Upper lobe of left lung (tissue), 6 donors: ENCODE measurements around the gene SCNN1G. TPM values are rescaled to one million over a fixed set of nuclear protein-coding genes. Genes with fewer than 3 reads are reported as not detected.

ENCODE experiments used
- ATAC-seq, 2 donors: fragments of 200-7000 bp; cut with Tn5 transposase; one replicate each; pipeline ENCODE4 v1.9.1; 2022; ENCODE audit warnings: mild to moderate bottlenecking in 2 of 2, moderate library complexity in 2 of 2; ENCODE audit not compliant: low FRiP score in 2 of 2
- DNase-seq, 2 donors: peaks; one replicate each; pipeline ENCODE4 v3.0.0-alpha.2; 2019 to 2020
- H3K27ac ChIP-seq, 4 donors: fragments of 200-600 bp; sonication (generic); one replicate each; pipeline ENCODE4 v1.5.1; 2016 to 2019
- H3K27me3 ChIP-seq, 4 donors: fragments of 200-600 bp; sonication (generic); one replicate each; pipeline ENCODE4 v1.5.1; 2017 to 2019
- H3K36me3 ChIP-seq, 4 donors: fragments of 200-600 bp; sonication (generic); one replicate each; pipeline ENCODE4 v1.5.1; 2016 to 2019
- H3K4me1 ChIP-seq, 4 donors: fragments of 200-600 bp; sonication (generic); one replicate each; pipeline ENCODE4 v1.5.1; 2018 to 2019
- H3K4me3 ChIP-seq, 4 donors: fragments of 200-600 bp; sonication (generic); one replicate each; pipeline ENCODE4 v1.5.1; 2017 to 2019; ENCODE audit warnings: mild to moderate bottlenecking in 2 of 4, moderate library complexity in 1 of 4
- H3K9me3 ChIP-seq, 4 donors: fragments of 200-600 bp; sonication (generic); one replicate each; pipeline ENCODE4 v1.5.1; 2018 to 2019
- CTCF ChIP-seq, 6 experiments: fragments of 450-650 bp in 4 of 6; fragments of 200-600 bp in 2 of 6; sonication (generic) in 2 of 6; IDR thresholded peaks; one replicate each; pipeline ENCODE4 v1.5.1; 2016 to 2019; ENCODE audit warnings: antibody characterized with exemption in 6 of 6
- EP300 ChIP-seq, 4 donors: sonication (generic); formaldehyde crosslinking; IDR thresholded peaks; one replicate each; pipeline ENCODE4 v1.5.1; 2017; ENCODE audit warnings: antibody characterized with exemption in 4 of 4, control low read depth in 2 of 4
- POLR2A ChIP-seq, 4 donors: fragments of 450-650 bp; IDR thresholded peaks; one replicate each; pipeline ENCODE4 v1.5.1; 2016 to 2017; ENCODE audit warnings: antibody characterized with exemption in 4 of 4, mild to moderate bottlenecking in 2 of 4
- POLR2AphosphoS5 ChIP-seq, 2 donors: sonication (generic); formaldehyde crosslinking; IDR thresholded peaks; one replicate each; pipeline ENCODE4 v1.5.1; 2017; ENCODE audit warnings: antibody characterized with exemption in 2 of 2
- WGBS, 2 donors: methylation state at CpG; one replicate each; pipeline ENCODE4 v1.1.5; 2017 to 2018; 5-methylcytosine and 5-hydroxymethylcytosine counted together
- total RNA-seq, 6 donors: library from RNA; depleted of rRNA in 4 of 6; stranded (reverse); fragments of >200 nt in 4 of 6; gene quantifications; one replicate each; pipeline versions ENCODE4 v1.1.0 to v1.2.1, GENCODE V29; 2016 to 2021
- donor health status: DM: no; HTN: no; CAD: no; lungs with moderate emphysema.
- donor health status: DM: no; HTN: yes; CAD: no; lungs with severe emphysema.

The SCNN1G gene
- total RNA-seq, 6 donors from 2014 or later = 10.8 to 16.8 (median 13.8) TPM

- Histone ChIP-seq H3K4me3 (no peak overlapping the region), H3K4me1 (peaks cover 9 to 20% (median 13%) of the 10 kb centered on the region in 4 donors), H3K27ac (no peak overlapping the region), H3K36me3 (no peaks in the 10 kb centered on the region), H3K9me3 (no peaks in the 10 kb centered on the region), H3K27me3 (no peaks in the 10 kb centered on the region)
- ATAC-seq (no peak), DNase-seq (no peak)
- 69 to 75% methylated on average over 5 of the region's 5 CpGs for WGBS, 2 donors
- TF ChIP-seq EP300 (IDR thresholded peaks at IDR 0.05) = no peak
- TF ChIP-seq POLR2AphosphoS5 (IDR thresholded peaks at IDR 0.05) = no peak
- no peak for TF ChIP-seq CTCF (IDR thresholded peaks at IDR 0.05)
- TF ChIP-seq POLR2A (IDR thresholded peaks at IDR 0.05) = no peak
Measured at GRCh38 chr16:23196539-23196938, 14.0 kb downstream of the SCNN1G start.

DNA sequence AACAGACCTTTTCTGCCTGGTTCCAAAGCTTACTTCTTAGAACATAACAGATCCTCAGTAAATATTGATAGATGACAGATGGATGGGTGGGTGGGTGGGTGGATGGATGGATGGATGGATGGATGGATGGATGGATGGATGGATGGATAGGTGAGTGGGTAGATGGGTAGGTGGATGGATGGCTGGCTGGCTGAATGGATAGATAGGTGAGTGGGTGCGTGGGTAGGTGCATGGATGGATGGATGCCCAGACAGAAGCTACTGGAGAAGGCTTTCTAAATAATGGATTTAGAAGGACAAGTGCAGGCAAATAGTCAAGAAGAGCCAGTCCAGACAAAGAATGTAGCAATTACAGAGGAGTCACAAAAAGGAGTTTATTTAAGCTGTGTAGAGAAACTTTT is 19.6 kb downstream of the SCNN1G start:
- no peak for DNase-seq
- H3K4me1 ChIP-seq = peaks cover 0 to 8% (median 3%) of the 10 kb centered on the region in 4 donors
- no peak for ATAC-seq
- WGBS, 2 donors = 89 to 95% methylated on average over 1 of the region's 1 CpG
- no peaks in the 10 kb centered on the region for H3K27me3 ChIP-seq
- TF ChIP-seq POLR2A (IDR thresholded peaks at IDR 0.05) = no peak
- TF ChIP-seq EP300 (IDR thresholded peaks at IDR 0.05) = no peak
- TF ChIP-seq CTCF (IDR thresholded peaks at IDR 0.05) = no peak
- no peak for TF ChIP-seq POLR2AphosphoS5 (IDR thresholded peaks at IDR 0.05)
- no peaks in the 10 kb centered on the region for H3K9me3 ChIP-seq
- H3K27ac ChIP-seq = no peak overlapping the region
- no peaks in the 10 kb centered on the region for H3K36me3 ChIP-seq
- H3K4me3 ChIP-seq = no peak overlapping the region

- no peak for ATAC-seq
- no peak overlapping the region for H3K27ac ChIP-seq
- WGBS, 2 donors = 71 to 72% methylated on average over 4 to 7 of the region's 7 CpGs
Measured at GRCh38 chr16:23206986-23207385, 24.4 kb downstream of the SCNN1G start.

GRCh38 chr16:23207485-23207884 is 24.9 kb downstream of the SCNN1G start:
- H3K27me3 ChIP-seq = no peaks in the 10 kb centered on the region
- DNase-seq (no peak), ATAC-seq (no peak)
- no peaks in the 10 kb centered on the region for H3K9me3 ChIP-seq
- 56 to 72% methylated on average over 3 of the region's 3 CpGs for WGBS, 2 donors
- H3K27ac ChIP-seq = no peak overlapping the region
- H3K4me1 ChIP-seq = peaks cover 0 to 12% (median 5%) of the 10 kb centered on the region in 4 donors
- H3K36me3 ChIP-seq = no peaks in the 10 kb centered on the region
- H3K4me3 ChIP-seq = no peak overlapping the region
- TF ChIP-seq POLR2A (IDR thresholded peaks at IDR 0.05) = no peak
- no peak for TF ChIP-seq EP300 (IDR thresholded peaks at IDR 0.05)
- TF ChIP-seq POLR2AphosphoS5 (IDR thresholded peaks at IDR 0.05) = no peak
- TF ChIP-seq CTCF (IDR thresholded peaks at IDR 0.05) = no peak

More at GRCh38 chr16:23206986-23207385, 24.4 kb downstream of the SCNN1G start:
- no peaks in the 10 kb centered on the region for H3K36me3 ChIP-seq
- no peaks in the 10 kb centered on the region for H3K27me3 ChIP-seq
- H3K4me1 ChIP-seq = peaks cover 0 to 12% (median 5%) of the 10 kb centered on the region in 4 donors
- no peak overlapping the region for H3K4me3 ChIP-seq
- no peak for TF ChIP-seq POLR2A (IDR thresholded peaks at IDR 0.05)
- no peak for TF ChIP-seq EP300 (IDR thresholded peaks at IDR 0.05)
- TF ChIP-seq POLR2AphosphoS5 (IDR thresholded peaks at IDR 0.05) = no peak
- no peak for TF ChIP-seq CTCF (IDR thresholded peaks at IDR 0.05)
- no peaks in the 10 kb centered on the region for H3K9me3 ChIP-seq
- DNase-seq = no peak

- Histone ChIP-seq H3K4me1 (peaks cover 0 to 12% (median 5%) of the 10 kb centered on the region in 4 donors), H3K9me3 (no peaks in the 10 kb centered on the region), H3K36me3 (peaks cover 0 to 5% (median 1%) of the 10 kb centered on the region in 4 donors), H3K27me3 (no peaks in the 10 kb centered on the region), H3K27ac (no peak overlapping the region), H3K4me3 (no peak overlapping the region)
- peak in 1 of 2 donors; percentile 26 for DNase-seq
- TF ChIP-seq CTCF (IDR thresholded peaks at IDR 0.05) (no peak), POLR2AphosphoS5 (IDR thresholded peaks at IDR 0.05) (no peak), POLR2A (IDR thresholded peaks at IDR 0.05) (no peak), EP300 (IDR thresholded peaks at IDR 0.05) (no peak)
- 91 to 96% methylated on average over 7 to 9 of the region's 9 CpGs for WGBS, 2 donors
- no peak for ATAC-seq
Measured at GRCh38 chr16:23209606-23210005, 27.1 kb downstream of the SCNN1G start.
